Astrocyte of the hippocampus (primary cell): ENCODE results near the gene EIF2S1.
"Not testable (repeated sequence)": the region's sequence is repeated elsewhere in the genome, so short reads cannot be mapped to it uniquely, and the experiment has no call there.

ENCODE experiments used
- DNase-seq: peaks from one replicate; pipeline ENCODE4 v3.0.0; 2011; ENCODE audit warnings: low read depth, low spot score

EIF2S1 gene

DNA sequence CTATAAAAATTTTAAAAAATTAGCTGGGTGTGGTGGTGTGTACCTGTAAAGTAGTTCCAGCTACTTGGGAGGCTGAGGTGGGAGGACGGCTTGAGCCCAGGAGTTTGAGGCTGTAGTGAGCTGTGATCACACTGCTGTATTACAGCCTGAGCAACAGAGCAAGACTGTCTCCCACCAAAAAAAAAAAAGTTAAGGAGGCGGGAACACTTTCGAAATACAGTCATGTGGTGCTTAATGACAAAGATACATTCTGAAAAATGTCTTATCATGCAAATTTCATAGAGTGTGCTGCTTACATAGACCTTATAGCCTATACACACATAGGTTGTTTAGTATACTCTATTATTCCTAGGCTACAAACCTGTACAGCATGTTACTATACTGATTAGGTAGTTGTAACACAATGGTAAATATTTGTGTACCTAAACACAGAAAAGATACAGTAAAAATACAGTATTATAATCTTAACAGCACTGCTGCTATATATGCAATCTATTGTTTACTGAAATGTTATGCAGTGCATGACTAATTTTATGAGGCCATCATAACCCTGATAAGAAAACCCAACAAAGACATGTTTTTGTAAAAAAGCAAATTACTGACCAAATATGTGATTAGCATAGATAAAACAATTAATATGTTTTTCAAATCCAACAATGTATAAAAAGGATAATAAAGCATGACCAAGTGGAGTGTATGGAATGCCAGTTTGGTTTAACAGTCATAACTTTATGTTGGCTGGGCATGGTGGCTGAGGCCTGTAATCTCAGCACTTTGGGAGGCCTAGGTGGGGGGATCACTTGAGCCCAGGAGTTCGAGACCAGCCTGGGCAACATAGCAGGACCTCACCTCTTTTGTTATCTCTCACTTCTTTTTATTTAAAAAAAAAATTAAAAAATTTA, 11.4 kb downstream of the EIF2S1 start:
- no peak for DNase-seq

DNA sequence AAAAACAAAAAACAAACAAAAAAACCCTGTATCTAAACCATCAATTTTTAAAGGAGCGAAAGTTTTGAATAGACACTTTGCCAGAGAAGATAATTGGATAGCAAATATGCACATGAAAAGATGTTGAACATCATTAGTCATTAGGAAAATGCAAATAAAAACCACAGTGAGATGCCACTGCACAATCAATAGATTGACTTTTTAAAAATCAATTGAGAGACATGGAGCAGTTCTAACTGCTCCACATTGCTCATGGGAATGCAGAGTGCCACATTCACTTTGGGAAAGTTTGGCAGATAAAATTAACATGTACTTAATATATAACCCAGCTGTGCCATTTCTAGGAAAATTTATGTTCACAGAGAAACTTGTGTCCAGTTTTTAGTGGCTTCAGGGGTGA, 12.7 kb downstream of the EIF2S1 start:
- no peak for DNase-seq

DNA sequence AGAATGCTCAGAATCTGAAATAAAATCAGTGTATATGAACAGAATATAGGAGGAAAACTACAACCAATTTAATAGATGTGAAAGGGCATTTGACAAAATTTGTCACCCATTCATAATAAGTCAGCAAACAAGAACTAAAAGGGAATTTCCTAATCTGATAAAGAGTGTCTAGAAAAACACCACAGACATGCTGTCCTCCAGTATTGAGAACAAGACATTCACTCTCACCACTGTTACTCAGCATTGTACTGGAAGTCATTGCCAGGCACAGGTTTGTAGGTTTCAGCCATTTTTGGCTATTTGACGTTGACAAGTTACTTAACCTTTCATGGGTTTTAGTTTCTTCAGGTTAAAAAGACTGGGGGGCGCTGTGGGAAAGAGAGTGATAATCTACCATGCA, 13.2 kb downstream of the EIF2S1 start:
- DNase-seq = no peak

DNA sequence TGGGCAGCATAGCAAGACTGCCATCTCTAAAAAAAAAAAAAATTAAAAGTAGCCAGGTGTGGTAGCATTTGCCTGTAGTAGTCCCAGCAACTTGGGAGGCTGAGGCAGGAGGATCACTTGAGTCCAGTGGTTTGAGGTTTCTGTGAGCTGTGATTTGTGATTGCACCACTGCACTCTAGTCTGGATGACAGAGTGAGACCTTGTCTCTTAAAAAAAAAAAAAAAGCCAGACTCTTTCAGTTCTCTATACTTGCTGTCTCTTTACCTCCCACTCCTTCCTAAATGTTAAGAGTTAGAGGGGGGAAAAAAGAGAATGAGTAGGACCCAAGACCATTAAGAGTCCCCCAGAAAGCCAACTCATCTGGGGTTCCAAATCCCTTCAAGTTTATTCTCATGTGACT, 17.8 kb downstream of the EIF2S1 start:
- no peak for DNase-seq

DNA sequence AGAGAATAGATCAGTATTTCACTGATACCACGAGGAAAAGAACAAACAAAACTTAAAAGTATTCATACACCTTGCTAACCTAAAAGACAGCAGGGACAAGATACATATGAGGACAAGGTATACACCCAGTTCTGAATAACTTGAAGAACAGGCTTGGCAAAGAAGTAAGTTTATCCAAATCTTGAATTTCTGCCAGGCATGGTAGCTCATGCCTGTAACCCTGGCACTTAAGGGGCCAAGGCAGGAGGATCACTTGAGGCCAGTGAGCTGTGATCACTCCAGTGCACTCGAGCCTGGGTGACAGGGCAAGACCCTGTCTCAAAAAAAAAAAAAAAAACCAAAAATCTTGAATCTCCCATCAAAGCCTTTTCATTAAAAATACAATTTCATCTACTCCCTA, 25.0 kb downstream of the EIF2S1 start:
- no peak for DNase-seq

DNA sequence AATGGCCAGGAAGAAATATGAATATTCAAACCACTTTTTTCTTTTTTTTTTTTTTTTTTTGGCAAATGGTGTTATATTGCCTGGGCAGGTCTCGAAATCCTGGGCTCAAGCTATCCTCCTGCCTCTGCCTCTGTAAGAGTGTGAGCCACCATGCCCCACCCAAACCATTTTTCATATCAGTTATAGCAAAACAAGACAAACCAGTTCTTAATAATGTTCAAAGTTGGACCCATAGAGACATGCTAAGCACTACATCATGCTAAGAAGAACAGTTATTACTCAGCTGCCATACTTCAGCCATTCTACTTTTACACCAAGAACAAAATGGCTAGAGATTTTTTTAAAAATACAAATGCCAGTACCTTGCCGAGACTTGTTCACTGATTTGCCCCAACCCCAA, 25.5 kb downstream of the EIF2S1 start:
- no peak for DNase-seq

DNA sequence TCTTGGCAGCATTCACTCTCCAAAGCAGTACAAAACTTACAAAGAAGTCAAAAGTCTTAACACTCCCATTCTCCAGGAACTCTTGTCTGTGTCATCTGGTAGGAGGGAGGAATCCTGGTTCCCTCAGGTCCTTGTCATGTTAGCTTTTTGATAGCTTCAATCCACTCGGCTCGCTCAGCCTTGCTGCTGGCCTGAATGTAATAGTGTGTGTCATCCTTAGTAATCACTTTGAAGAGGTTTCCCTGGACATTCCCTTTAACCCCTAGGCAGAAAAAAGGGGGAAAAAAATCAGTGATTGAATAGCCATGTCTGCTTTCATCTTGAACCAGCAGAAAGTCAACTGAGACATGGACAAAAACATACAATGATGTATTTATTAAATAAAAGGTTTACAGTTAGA, 27.1 kb downstream of the EIF2S1 start:
- DNase-seq = no peak

DNA sequence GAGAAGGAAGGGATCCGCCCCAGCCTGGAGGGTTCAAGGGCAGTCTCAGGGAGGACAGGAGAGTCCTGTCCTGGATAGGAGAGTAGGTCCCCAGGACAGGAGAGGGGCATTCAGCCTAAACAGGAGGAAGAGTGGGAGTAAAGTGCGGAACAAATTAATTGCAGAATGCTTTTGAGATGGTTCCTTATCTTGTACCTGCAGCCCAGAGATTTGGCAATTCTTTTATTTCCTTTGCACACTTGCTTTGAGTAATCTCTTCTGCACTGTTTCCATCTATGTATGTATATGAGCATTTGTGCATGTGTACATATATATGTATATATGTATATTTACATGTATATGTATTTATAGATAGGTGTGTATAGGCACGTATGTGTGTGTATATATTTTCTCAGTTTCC, 29.1 kb downstream of the EIF2S1 start:
- DNase-seq = no peak

DNA sequence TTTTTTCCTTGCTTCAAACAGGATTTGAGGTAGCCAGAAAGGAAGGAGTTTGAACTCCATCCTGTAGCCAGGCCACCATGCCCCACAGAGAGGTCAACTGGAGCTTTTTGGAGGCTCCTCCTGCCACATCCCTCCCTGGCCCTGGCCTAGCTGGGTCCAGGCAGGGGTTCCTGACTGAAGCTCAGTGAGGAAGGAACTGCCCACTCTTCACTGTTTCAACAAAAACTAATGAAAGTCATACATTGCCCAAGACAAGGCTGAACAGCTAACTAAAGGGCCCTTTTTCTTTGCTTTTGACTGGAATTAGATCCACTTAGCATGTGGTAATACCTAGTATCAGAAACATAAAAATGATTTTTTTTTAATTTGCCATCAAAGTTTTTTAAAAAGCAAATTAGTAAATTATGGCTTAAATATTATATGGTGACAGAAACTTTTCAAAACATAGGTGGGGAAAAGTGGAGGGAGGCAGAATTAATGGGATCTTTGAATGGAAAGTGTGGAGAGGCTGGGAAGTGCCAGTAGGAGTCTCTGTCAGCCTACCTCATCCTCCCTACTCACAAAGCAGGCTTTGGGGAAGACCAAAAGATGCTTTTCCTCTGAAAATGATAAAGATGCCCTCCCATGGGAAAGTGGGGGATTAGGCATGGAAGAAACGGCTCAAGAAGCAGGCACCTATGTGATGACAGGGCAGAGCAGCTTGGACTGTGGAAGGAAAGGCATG, 29.8 kb downstream of the EIF2S1 start:
- no peak for DNase-seq

DNA sequence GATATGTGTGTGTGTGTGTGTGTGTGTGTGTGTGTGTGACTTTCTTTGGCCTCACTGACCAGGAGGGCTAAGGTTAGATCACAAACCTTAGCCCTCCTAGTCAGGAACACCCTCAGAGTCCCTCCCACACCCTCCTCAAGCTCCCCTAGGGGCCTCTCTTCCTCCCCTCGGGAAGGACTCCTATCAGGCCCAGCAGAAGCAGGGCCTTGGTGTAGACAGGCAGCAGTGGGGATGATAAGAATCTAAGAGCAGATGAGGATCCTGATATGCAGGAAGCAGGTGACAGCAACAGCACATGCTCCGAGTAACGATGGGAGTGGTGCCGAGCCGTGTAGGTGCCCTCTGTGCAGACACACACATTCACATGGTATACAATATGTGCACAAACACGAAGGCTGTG, 31.1 kb downstream of the EIF2S1 start:
- DNase-seq = no peak

DNA sequence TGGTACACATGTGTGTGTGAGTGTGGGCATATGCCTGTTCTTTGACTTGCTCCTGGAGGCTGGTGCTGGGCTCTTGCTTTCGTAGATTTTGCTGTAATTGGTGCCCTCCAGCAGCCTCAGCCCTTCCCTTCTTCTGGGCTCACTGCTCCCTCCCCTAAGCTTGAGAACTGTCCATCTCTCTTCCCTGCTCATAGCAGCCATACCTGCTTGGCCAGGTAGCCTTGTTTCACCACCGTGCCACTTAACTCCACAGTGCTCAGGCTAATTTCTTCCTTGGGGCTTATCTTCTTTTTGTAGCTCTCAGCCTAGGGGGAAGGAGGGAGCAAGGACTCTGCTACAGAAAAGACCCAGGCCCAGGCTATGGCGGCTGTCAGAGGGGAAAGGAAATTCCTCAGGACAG, 32.0 kb downstream of the EIF2S1 start:
- no peak for DNase-seq

DNA sequence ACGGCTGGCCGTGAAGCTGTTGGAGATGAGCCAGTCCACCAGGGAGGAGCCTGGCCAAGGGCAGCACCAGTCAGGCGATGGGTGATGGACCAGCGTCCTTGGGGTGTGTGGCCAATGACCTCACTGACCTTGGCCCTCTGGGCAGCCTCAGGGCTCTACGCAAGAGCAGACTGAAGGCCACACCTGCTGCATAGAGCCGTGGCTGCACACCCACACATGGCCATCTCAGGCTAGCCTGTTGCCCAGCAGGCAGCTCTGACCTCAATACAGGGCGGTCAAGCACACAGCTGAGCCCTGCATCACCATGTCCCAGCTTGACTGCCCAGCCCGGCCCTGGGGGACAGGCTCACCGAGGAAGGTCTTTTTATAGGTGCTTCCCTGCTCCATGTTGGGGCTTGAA, 32.7 kb downstream of the EIF2S1 start:
- DNase-seq = no peak

DNA sequence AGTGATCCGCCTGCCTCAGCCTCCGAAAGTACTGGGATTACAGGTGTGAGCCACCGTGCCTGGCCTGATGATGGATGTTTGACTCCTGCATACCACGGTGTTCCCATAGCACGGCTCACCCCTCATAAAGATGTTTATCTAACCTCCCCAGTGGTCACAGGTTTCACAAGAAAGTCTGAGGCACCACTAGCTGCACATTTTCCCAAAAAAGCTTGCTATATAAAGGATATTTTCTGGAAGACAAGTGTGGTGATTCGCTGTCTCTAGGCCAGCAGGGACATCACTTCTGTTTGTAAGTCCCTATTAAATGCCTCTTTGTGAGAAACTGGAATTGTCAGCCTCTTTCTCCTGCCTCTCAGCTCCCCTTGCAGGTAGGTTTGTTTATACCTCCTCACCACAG, 33.6 kb downstream of the EIF2S1 start:
- DNase-seq = no peak

DNA sequence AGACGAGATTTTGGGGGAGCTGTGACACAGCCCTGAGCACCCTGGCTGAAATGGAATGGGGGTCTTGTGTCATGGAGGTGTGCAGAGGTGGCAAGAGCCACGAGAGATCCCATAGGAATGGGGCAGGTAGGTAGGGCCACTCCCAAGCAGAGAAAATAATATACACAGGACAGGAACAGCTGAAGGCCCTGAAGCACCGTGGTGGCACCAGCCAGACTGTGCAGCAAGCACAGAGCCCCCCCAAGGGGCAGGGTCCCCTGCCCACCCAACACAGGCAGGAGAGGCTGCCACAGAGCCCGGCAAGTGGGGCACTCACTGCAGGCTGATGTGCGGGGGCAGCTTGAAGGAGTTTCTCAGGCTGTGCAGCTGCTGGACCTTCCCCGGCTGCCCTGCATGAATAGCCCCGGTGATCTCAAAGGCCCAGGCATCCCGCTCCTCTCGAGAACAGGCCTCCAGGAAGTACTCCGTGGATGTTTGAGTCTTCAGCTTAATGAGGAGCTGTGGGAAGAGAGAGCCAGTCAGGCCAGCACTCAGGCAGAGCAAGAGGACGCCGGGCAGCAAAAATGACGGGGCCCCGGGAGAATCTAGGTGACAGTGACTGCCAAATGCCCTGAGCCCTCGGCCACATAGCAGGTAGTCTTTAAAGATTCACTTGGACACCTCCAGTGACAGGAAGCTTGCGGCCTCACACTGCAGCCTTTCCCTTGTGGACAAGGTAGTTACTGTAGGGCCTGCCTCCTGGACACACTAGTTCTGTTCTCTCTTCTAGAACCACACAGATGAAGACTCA, 35.2 kb downstream of the EIF2S1 start:
- DNase-seq = no peak

DNA sequence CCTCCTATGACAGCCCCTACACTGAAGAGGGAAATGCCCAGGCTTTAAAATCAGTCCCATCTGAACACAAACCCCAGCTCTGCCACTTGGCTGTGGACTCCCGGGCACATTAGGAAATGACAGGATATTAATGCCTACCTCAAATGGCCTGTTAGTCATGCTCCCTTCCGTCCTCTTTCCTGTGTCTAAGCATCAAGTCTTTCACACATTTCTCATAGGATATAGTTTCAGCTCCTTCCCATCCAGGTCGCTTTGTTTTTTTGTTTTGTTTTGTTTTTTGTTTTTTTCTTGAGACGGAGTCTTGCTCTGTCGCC, 35.7 kb downstream of the EIF2S1 start:
- DNase-seq = no peak

DNA sequence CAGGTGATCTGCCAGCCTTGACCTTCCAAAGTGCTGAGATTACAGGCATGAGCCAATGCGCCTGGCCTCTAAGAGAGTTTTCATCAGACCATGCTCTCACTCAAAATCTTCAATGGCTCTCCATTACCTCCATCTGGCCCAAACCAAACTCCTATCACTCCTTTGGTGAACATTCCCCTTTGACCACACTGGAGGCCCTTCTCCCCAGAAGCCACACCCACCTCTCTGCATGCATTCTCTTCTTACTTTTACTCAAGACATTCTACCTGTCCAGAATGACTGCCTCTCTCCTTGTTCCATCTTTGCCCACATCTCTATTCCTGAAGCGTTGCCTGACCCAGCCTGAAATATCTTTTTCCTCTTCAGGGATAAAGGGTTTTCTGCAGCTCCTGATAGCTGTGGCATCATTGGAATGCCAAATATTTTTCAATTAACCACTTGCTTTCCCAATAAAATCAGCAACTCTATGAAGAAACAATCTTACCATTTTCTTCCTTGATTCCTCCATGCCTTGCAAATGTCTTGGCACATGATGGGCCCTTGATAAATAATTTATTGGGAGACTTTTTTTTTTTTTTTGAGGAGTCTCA, 36.3 kb downstream of the EIF2S1 start:
- DNase-seq = peak; percentile 62

DNA sequence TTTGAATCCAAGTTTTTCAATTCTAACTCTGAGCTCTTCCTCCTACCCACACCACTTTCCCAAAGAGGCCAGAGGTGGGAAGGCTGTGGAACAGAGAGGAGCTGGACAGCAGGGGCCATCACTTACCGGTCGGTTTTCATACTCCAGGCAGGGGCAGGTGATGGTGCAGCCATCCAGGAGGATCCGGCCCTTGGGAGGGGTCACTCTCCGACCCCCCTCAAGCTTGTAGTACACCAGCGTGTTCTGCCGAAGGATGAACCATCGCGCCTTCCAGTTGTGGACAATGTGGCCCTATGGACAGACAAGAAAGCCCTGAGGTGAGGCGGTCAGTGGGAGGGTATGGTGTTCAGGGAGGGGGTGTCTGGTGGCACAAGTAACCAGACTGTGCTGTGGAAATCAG, 37.4 kb downstream of the EIF2S1 start:
- DNase-seq = no peak

DNA sequence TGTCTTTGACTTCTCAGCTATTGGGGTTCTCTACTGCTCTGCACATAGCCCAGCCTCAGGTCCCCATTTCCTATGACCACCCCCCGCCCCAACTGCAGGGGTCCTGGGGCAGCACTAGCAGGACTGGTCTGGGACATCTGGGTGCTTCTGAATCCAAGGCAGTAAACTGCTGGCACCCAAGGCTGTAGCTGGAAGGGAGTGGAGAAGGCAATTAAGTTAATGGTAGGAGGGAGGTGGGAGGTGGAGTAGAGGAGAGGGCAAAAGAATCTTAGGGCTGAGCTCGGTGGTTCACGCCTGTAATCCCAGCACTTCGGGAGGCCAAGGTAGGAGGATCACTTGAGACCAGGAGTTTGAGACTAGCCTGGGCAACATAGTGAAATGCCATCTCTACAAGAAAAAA, 40.3 kb downstream of the EIF2S1 start:
- DNase-seq = no peak

DNA sequence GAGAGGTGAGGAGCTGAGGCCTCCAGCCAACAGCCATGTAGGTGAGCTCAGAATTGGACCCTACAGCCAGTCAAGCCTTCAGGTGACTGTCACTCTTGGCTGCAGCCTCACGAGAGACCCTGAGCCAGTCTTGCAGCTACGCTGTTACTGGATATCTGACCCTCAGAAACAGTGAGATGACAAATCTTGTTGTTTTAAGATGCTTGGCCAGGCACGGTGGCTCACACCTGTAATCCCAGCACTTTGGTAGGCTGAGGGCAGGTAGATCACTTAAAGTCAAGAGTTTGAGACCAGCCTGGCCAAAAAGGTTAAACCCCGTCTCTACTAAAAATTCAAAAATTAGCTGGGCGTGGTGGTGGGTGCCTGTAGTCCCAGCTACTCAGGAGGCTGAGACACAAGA, 45.6 kb downstream of the EIF2S1 start:
- DNase-seq = no peak

DNA sequence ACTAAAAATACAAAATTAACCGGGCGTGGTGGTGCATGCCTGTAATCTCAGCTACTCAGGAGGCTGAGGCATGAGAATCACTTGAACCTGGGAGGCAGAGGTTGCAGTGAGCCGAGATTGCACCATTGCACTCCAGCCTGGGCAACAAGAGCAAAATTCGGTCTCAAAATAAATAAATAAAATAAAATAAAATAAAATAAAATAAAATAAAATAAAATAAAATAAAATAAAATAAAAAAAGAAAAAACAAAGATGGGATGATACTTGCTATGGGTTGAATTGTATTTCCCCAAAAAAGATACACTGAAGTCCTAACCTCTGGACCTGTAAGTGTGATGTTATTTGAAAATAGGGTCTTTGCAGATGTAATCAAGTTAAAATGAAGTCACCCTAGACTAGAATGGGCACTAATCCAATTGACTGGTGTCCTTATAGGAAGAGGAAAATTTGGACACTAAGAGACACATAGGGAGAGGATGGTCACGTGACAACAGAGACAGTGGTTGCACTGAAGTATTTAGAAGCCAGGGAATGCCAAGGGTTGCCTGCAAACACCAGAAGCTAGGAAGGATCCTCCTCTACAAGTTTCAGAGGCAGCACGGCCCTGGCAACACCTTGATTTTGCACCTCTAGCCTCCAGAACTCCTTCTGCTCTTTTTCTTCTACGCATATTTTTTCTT, 48.1 kb downstream of the EIF2S1 start:
- DNase-seq = not testable (repeated sequence)

DNA sequence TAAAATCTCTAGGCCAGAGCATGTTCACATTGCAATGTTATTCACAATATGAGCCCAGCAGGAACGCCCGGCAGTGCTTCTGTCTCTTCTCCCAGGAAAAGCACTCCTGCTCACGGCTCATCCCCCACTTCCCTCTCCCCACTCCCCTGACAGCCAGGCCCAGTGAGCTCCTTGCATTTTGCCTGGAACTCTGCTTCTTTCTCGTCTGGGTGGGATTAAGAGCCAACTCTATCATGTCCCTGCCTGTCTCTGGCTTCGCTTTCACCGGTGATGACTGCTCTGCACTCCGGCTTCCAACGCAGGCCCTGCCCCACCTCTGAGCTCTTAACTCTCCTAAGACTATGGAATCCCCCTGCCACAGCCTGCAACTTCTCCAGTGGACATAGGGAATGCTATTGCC, 49.3 kb downstream of the EIF2S1 start:
- no peak for DNase-seq

DNA sequence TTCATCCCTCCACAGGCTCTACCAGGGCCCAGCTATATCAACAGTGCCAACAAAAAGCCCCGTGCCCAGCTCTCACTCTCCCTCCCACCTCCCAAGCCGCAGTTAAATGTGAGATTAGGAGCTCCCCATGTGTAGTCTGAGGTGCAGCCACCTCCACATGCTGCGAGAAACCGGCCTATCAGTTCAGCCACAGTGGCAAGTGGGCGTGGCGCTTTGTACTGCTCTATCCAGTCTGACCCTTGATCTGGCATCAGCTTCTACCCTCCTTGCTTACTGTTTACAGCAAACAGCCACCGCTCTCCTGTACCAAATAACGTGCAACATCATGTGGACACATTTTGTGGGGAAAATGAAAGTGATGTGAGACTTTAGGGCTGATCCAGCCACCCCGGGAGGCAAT, 50.2 kb downstream of the EIF2S1 start:
- DNase-seq = no peak
